Caki2 (cell line): ENCODE measurements around the gene MYD88. TPM values are rescaled to one million over a fixed set of nuclear protein-coding genes. Genes with fewer than 3 reads are reported as not detected.

Experiments
- DNase-seq: peaks from one replicate; pipeline ENCODE4 v3.0.0-alpha.2; 2015; ENCODE audit warnings: low read depth
- in situ Hi-C: cut with HindIII; loops from 2 replicates; pipeline ENCODE4 v1.10.0; 2016; ENCODE audit warnings: low sequenced_read_pairs, low pct_unique_long_range_greater_than_20kb, mixed read lengths
- total RNA-seq: library from RNA; depleted of rRNA; stranded (reverse); fragments of >200 nt; shearing (Covaris generic); gene quantifications from 2 replicates; pipeline ENCODE4 v1.2.3, GENCODE V29; 2014; ENCODE audit warnings: low replicate concordance

The MYD88 gene
- total RNA-seq, 1 experiment from 2014 or later: 2.9 TPM

GRCh38 chr3:38110314-38111050 lies 28.0 kb upstream of the MYD88 start:
- no peak for DNase-seq
- in situ Hi-C loops: no loop called here

DNA sequence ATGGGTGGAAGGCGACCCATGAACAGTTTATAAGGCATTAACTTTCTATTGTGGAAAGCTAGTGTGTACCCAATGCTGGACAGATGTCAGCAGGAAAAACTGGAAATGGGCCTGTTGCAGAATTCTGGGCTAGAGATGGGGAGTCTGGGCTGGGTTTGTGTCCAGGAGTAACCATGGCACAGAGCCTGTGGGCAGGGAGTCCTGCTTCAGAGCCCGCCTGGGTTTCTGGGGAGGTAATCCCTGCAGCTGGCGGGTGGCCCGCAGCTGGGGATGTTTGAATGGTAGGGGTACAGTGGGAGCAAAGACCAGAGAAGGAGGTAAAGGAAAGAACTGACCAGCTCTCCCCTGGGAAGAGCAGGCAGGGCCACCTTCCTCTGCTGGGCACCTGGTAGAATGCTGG lies 27.3 kb upstream of the MYD88 start:
- DNase-seq: no peak
- in situ Hi-C loops: no loop called here

DNA sequence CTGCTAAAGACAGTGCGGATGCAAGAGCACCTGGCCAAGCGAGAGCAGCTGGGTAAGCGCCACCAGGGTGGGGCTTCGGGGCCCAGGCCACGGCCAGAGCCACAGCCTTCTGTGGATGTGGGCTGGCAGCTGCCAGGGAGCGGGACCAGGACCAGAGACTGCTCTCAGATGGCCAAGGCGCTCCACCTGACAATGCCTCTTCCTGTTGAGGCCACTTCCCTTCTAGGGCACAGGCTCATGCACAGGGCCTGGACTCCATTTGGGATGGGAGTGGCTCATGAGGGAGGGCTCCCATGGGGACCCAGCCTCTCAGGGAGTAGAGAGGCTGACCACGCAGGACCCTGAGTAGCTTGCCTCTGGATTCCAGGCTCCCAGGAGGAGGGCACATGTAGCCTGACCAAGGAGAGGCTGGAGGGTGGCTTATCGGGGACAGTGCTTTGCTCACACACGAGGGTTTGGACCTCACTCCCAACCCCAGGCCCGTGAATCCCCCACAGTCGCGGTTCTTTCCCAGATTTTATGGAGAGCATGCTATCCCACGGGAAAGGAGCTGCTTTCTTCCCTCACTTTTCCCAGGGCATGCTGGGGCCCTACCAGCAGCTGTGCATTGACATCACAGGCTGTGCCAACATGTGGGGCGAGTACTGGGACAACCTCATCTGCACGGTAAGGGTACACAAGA lies 26.6 kb upstream of the MYD88 start:
- in situ Hi-C loops: no loop called here
- no peak for DNase-seq

DNA sequence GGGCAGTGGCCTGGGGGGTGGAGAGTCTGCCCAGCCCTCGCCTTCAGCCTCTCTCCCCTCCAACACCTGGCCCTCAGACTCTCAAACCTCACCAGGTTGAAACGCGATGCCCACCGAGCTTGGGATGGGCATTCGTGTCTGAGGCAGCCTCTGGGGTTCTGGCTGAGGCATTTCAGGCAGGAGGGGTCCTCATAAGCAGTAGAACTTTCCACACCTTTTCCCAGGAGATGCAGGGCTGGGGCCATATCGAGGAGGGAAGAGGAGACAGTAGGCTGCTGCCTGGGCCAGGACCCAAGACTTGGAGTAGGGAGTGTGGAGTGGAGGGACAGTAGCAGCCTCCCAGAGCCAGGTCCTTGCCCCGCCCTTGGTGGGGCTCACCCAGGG lies 26.1 kb upstream of the MYD88 start:
- in situ Hi-C loops: no loop called here
- no peak for DNase-seq

DNA sequence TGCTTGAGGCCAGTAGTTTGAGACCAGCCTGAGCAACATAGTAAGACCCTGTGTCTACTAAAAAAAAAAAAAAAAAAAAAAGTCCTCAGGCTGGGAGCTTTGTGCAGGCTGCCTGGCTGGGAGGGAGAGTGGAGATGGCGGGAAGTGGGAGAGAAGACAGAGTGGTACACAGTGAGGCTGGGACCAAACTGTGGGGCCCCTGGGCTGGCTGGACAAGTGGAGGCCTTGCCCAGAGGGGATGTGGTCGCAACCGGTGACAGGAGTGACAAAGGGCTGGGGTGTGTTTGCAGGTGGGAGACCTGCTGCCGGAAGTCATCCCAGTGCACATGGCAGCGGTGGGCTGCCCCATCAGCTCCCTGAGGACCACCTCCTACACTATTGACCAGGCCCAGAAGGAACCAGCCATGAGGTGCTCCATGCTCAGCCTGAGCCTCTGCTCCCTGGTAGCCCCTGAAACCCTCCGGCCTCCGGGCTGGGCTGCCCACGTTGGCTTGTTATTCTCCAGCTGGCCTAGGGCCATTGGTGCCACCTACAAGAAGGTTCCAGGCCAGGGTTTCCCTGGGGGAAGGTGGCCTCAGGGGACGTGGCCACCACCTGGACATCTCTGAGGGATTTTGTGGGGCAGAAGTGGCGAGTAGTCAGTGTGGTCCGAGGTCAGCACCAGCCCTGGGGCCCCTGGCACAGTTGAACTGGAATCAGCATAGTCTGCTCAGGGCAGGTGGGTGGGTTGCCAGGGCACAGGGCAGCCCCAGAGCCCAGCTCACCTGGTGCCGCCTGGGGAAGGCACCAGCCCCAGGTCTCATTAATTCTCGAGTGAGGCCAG lies 24.2 kb upstream of the MYD88 start:
- no peak for DNase-seq
- in situ Hi-C loops: no loop called here

GRCh38 chr3:38114875-38115644 lies 23.4 kb upstream of the MYD88 start:
- in situ Hi-C loops: no loop called here
- no peak for DNase-seq

DNA sequence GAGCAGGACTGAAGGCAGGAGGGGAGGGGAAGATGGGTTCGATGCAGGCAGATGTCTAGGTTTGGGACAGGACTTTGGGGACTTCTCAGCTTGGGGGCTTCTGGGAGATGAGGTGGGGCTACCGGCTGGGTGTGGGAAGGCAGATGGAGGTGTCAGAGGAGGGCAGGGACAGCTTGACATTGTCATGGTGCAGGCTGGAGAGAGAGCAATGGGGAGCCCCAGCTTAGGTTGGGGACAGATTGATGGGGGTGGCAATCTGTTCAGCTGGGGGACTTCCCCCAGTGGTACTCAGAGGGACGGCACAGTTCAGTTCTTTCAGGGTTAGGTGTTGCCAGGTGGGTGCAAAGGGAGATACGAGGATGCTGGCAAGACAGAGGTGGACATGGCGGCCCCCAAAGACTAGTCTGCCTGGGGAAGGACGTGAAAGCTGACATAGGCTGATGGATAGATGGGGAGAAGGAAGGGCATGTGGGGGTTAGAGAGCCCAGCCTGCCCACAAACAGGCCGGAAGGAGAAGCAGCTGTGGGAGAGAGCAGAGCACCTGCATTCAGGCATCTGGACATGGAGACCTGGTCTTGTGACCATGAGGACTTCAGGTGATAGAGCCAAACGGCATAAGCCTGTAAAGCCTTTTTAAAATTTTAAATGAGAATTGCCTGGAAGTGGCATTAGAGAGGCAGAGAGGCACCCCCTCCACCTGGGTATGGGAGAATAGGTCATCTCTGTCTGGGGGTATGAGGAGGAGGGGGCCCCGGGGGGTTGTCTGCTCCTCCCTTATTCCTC lies 22.6 kb upstream of the MYD88 start:
- DNase-seq: no peak
- in situ Hi-C loops: no loop called here

GRCh38 chr3:38116471-38117162 lies 21.8 kb upstream of the MYD88 start:
- in situ Hi-C loops: no loop called here
- DNase-seq: peak; percentile 22

DNA sequence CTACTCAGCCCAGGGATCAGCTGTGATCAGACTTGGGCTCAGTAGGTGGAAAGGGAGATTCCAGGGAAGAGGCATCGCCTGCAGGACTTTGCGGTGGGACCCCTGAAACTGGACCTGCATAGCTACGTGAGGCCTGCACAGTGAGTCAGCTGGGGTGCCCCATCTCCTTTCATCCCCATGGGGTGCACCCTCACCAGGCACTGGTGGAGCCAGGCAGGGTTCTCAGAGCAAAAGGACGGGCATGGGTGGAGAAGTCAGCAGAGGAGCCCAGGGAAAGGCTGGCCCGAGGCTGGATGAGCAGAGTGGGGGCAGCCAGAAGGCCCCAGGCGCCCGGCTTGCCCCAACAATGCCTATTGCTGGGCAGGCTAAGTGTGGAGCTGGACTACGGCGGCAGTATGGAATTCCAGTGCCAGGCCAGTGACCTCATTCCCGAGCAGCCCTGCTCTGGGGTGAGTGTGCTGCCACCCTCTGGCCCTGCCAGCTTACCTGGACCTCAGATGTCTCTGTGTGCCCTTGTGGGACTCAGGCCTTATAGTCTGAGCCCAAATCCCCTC lies 21.2 kb upstream of the MYD88 start:
- peak; percentile 2 for DNase-seq
- in situ Hi-C loops: no loop called here

DNA sequence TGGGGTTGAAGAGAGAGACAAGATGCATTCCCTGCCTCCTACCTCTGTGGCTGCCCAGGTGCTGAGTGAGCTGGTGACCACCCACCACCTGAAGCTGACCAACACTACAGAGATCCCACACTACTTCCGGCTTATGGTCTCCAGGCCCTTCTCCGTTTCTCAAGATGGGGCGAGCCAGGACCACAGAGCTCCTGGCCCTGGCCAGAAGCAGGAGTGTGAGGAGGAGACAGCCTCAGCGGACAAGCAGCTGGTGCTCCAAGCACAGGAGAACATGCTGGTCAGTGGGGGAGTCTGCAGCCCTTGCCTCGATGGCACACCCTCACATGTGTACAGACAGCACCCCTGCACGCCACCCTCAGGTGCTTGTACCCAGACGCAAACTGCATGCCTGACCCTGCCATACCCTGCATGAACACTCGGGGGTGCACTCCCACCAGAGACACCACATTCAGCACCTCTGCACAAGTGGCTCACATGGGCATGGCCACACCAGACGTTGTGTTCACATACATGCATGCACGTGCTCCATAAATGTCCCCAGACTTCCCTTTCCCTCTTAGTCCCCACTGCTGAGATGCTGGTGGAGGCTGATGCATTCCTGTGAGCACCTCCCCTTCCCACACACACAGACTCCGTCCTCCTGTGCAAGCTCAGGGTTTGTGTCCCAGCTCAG lies 20.6 kb upstream of the MYD88 start:
- in situ Hi-C loops: no loop called here
- peak; percentile 21 for DNase-seq

GRCh38 chr3:38118421-38119247 lies 19.8 kb upstream of the MYD88 start:
- in situ Hi-C loops: no loop called here
- no peak for DNase-seq

DNA sequence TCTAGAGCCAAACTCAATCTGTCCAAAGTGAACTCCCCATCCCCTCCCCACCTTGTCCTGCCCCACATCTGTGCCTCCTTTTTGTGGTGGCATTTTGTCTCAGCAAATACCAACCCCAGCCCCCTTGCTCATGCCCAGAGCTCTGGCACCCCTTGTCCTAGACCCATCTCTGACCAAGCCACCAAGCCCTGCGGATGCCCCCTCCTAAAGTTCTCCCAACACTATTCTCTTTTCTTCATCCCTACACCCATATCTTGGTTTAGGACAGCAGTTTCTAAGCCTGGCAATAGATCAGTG lies 19.3 kb upstream of the MYD88 start:
- in situ Hi-C loops: no loop called here
- DNase-seq: no peak

- no peak for DNase-seq
- in situ Hi-C loops: no loop called here
These were observed 18.4 kb upstream of the MYD88 start for GRCh38 chr3:38119821-38120692.

DNA sequence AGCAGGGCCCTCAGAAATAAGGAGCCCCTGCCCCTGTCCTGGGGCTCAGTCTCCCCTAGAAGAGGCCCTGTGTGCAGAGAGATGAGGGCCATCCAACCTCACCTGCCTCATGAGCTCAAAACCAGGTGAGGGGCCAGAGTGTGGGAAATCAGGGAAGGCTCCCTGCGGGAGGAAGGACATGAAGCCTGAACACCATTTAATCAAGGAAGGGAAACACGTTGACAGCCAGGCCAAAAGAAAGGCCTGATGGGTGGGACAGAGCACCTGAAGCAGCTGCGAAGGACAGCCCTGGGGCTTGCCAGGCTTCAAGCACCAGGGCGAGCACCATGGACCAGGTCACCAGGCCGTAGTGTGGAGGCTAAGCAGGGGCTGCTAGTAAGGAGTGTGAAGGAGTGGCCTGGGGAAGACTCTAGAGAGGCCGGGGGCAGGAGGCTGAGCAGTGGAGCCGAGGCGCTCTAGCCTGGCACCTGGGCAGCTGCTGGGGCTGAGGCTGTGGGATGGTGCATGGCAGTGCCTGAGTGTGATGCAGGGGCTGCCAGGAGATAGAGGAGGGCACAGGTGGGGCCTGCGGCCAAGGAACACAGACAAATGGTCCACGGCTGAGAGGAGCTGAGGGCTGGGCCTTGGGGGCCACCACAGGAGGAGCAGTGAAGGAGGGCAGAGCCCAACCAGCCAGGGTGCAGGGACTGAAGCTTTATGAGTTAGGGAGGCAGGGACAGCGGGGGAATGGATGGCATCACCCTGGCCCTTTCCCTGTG lies 17.6 kb upstream of the MYD88 start:
- no peak for DNase-seq
- in situ Hi-C loops: no loop called here
